GM08714 (cell line): ENCODE data around the gene ZFX.

ENCODE experiments used
- H3K4me3 ChIP-seq: fragments of 200-500 bp; sonication (Bioruptor generic); 2 replicates; pipeline ENCODE4 v1.5.1; 2014; ENCODE audit warnings: mild to moderate bottlenecking, low read length, inconsistent platforms
- ZNF274 ChIP-seq: IDR thresholded peaks from 2 replicates; pipeline ENCODE4 v1.6.1; 2012; ENCODE audit warnings: mild to moderate bottlenecking, low read depth, low read length

The ZFX gene

GRCh38 chrX:24228596-24228995 is 79.1 kb downstream of the ZFX start:
- H3K4me3 ChIP-seq: no peak overlapping the region
- TF ChIP-seq ZNF274: no peak

- H3K4me3 ChIP-seq: no peak overlapping the region
- TF ChIP-seq ZNF274: no peak
These were observed 79.9 kb downstream of the ZFX start for GRCh38 chrX:24229400-24229879.

- no peak for TF ChIP-seq ZNF274
- no peak overlapping the region for H3K4me3 ChIP-seq
These were observed 80.4 kb downstream of the ZFX start for GRCh38 chrX:24229976-24230375.

GRCh38 chrX:24231131-24231540 is 81.6 kb downstream of the ZFX start:
- no peak overlapping the region for H3K4me3 ChIP-seq
- no peak for TF ChIP-seq ZNF274

DNA sequence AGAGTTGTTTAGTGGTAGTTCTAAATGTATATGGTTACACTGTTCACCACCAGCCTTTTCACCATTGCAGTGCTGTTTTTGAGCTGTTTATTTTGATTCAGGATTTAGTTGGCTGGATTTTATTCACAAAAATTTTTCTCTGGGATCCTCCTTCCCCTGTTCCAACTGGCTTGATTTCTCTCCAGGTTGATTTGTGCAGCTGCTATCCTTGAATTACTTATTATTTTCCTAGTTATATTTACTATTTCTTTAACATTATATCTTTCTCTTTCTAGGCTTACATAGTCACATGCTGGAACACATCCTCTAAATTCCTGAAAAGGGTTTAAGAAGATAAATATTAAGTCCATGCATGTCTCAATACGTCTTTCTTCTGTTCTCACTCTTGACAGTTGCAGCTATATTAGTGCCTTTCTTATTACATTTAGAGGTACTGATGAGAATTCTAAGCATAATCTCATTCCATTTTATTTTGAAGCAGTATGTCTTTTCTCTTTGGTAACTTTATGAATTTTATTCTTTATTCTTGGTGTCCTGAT is 82.2 kb downstream of the ZFX start:
- H3K4me3 ChIP-seq: no peak overlapping the region
- no peak for TF ChIP-seq ZNF274

- TF ChIP-seq ZNF274: no peak
These were observed 83.3 kb downstream of the ZFX start for GRCh38 chrX:24232796-24233195.

DNA sequence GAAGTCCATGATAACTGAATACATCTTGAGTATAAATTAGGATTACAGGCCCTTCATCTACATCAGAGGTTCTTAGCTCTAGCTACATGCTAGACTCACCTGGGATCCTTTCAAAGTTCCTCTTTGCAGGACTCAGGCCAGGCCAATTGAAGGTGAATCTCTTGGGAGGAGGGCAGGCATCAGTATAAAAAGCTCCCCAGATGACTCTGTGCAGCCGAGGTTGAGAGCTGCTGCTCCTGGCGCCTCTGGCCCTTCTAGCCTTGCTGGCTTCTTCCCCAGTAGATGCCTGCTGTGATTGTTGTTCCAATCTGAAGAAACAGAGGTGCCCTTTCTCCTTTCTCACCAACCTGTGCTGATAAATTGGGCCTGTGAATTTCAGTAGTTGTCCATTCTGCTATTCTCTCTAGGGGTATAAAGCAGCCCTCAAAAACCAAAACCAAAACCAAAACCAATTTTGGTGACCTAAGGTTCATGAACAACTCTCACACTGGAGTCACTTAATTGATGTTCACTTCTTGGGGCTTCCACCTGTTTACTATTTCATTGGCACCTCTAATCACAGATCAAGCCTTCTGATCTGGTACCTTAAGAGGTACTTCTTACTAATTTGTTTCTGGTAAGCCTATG is 85.7 kb downstream of the ZFX start:
- no peak overlapping the region for H3K4me3 ChIP-seq
- no peak for TF ChIP-seq ZNF274

More at GRCh38 chrX:24232796-24233195, 83.3 kb downstream of the ZFX start:
- H3K4me3 ChIP-seq: no peak overlapping the region

DNA sequence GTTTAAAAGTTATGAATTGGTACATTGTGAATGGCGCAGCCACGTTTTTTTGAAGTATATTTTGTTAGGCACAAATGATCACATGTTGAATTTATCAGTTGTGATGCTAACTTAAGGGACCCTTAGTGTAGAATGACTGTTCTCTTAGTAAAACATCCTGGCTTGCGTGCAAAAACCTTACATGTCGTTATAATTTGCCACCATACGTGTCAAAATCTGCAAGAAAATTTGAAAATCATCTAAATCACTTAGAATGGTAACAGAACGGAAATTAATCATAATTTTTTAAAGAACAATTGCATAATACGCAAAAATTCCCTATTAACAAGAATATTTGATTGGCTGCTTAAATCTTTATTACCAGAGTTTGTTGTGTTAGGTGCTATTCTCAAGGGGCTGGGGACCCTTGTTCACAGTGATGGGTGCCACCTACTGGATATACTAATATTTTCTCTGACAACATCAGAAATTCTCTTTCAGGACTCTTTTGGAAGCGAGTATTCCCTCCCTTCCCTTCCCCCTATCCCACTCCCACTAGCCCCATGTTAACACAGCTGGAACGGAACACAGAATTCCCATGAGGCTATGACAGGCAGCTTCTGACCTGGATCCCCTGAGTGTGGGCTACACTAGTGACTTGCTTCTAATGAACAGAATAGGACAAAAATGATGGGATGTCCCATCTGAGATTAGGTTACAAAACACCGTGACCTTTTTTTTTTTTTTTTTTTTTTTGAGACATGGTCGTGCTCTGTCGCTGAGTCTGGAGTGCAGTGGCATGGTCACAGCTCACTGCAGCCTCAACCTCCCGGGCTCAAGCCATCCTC is 92.5 kb downstream of the ZFX start:
- no peak overlapping the region for H3K4me3 ChIP-seq
- no peak for TF ChIP-seq ZNF274

- H3K4me3 ChIP-seq: no peak overlapping the region
- no peak for TF ChIP-seq ZNF274
These were observed 93.2 kb downstream of the ZFX start for GRCh38 chrX:24242649-24243175.

GRCh38 chrX:24243188-24243587 is 93.7 kb downstream of the ZFX start:
- no peak for TF ChIP-seq ZNF274
- no peak overlapping the region for H3K4me3 ChIP-seq

- no peak for TF ChIP-seq ZNF274
- no peak overlapping the region for H3K4me3 ChIP-seq
These were observed 94.2 kb downstream of the ZFX start for GRCh38 chrX:24243692-24244091.

GRCh38 chrX:24245202-24245601 is 95.7 kb downstream of the ZFX start:
- TF ChIP-seq ZNF274: no peak
- no peak overlapping the region for H3K4me3 ChIP-seq

DNA sequence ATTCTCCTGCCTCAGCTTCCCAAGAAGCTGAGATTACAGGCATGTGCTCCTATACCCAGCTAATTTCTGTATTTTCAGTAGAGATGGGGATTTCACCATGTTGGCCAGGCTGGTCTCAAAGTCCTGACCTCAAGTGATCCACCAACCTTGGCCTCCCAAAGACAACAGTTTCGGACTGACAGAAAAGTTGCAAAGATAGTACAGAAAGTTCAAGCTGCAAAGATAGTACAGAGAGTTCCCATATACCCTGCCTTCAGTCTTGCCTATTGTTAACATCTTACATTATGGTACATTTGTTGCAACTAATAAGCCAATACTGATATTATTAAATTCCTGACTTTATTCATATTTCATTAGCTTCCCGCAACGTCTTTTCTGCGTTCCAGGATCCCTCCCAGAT is 98.5 kb downstream of the ZFX start:
- no peak for TF ChIP-seq ZNF274

DNA sequence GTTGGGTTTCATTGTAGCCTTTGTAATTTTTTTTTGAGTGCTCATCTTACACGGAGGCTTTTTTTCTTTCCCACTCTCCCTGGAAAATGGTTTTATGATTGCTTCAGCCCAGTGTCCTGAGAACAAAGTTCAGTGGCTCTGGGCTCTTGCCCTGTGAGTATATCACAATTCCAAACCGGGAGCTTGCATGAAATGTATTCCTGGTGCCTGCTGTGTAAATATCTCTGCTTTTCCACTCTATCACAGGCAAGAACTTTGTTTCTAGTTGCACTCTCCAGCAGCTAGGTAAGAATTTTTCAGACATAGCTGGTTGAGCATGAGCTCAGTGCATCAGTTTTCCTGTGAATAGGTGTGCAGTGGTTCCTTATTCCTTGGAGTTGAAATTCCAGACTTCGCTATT is 103.5 kb downstream of the ZFX start:
- no peak for TF ChIP-seq ZNF274
- no peak overlapping the region for H3K4me3 ChIP-seq

More for the DNA sequence above, 98.5 kb downstream of the ZFX start:
- no peak overlapping the region for H3K4me3 ChIP-seq

- no peak for TF ChIP-seq ZNF274
- H3K4me3 ChIP-seq: no peak overlapping the region
These were observed 103.9 kb downstream of the ZFX start for GRCh38 chrX:24253469-24253868.
